Fibroblast of lung (primary cell): Measurements from ENCODE around the gene STKLD1.

Source experiments
- CTCF ChIP-seq, 2 donors: IDR thresholded peaks in 1 of 2; conservative IDR thresholded peaks in 1 of 2; 1 replicate in 1 of 2; 2 replicates in 1 of 2; pipeline ENCODE4 v1.5.1; 2011 to 2012; ENCODE audit warnings: low read length in 2 of 2, control low read depth in 1 of 2, inconsistent platforms in 1 of 2, low read depth in 1 of 2, mild to moderate bottlenecking in 1 of 2
- EZH2 ChIP-seq: IDR thresholded peaks from 2 replicates; pipeline ENCODE4 v1.5.1; 2012; ENCODE audit warnings: low read length, control low read depth, mild to moderate bottlenecking; ENCODE audit errors: missing control alignments

- TF ChIP-seq CTCF (conservative IDR thresholded peaks at IDR 0.05 in 1 of 2, IDR thresholded peaks at IDR 0.05 in 1 of 2; ENCODE audit: low read depth in 1 of 2, low read length in 2 of 2): no peak
- TF ChIP-seq EZH2: no peak
Measured at GRCh38 chr9:133429214-133429613, 53.0 kb downstream of the STKLD1 start.
